Omental fat pad (tissue), 4 donors: ENCODE measurements around the gene SAMD4A. TPM values are rescaled to one million over a fixed set of nuclear protein-coding genes. Genes with fewer than 3 reads are reported as not detected.

Experiments used
- ATAC-seq: fragments of 150-250 bp; one replicate; pipeline ENCODE4 v1.9.1; 2016; ENCODE audit warnings: mild to moderate bottlenecking, moderate library complexity; ENCODE audit not compliant: low FRiP score
- DNase-seq: peaks from one replicate; pipeline ENCODE4 v3.0.0-alpha.2; 2019; ENCODE audit warnings: low spot score
- total RNA-seq, 4 donors: library from RNA; depleted of rRNA; stranded (reverse); fragments of >200 nt; gene quantifications; one replicate each; pipeline ENCODE4 v1.1.0, GENCODE V29; 2016
- TF ChIP-seq, protein P1 (sequence below), 3 donors: fragments of 450-650 bp; IDR thresholded peaks; one replicate each; pipeline ENCODE4 v1.5.1; 2016 to 2017; ENCODE audit warnings: antibody characterized with exemption in 3 of 3, mild to moderate bottlenecking in 3 of 3, moderate library complexity in 2 of 3

SAMD4A gene
- total RNA-seq, 4 donors from 2014 or later: 33.9 to 116 (median 38.3) TPM

- DNase-seq: no peak
- TF ChIP-seq, protein P1, sequence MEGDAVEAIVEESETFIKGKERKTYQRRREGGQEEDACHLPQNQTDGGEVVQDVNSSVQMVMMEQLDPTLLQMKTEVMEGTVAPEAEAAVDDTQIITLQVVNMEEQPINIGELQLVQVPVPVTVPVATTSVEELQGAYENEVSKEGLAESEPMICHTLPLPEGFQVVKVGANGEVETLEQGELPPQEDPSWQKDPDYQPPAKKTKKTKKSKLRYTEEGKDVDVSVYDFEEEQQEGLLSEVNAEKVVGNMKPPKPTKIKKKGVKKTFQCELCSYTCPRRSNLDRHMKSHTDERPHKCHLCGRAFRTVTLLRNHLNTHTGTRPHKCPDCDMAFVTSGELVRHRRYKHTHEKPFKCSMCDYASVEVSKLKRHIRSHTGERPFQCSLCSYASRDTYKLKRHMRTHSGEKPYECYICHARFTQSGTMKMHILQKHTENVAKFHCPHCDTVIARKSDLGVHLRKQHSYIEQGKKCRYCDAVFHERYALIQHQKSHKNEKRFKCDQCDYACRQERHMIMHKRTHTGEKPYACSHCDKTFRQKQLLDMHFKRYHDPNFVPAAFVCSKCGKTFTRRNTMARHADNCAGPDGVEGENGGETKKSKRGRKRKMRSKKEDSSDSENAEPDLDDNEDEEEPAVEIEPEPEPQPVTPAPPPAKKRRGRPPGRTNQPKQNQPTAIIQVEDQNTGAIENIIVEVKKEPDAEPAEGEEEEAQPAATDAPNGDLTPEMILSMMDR (IDR thresholded peaks at IDR 0.05): no peak
- no peak for ATAC-seq
Observed at GRCh38 chr14:54662491-54663133, 95.7 kb downstream of the SAMD4A start.

GRCh38 chr14:54664961-54665360, 98.0 kb downstream of the SAMD4A start:
- TF ChIP-seq, protein P1 (IDR thresholded peaks at IDR 0.05): no peak
- ATAC-seq: no peak
- no peak for DNase-seq

DNA sequence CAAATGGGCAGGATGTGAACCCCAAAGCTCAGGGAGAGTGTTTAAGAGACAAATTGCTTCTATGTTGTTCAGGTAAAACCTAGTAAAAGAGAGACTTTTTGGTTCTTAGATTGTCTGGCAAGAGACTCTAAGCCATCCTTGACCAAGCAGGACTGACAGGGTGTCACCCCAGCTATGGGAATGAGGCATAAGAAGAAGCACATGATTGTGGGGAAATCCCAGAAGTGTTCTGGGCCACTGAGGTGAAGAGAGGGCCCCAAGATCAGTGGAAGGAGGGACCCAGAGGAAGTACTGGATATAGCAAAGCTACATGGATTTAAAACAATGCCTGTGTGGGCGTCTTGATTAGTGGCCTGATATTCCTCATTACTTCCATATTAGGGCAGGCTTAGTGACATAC, 99.0 kb downstream of the SAMD4A start:
- ATAC-seq (peak; percentile 28), DNase-seq (no peak)
- TF ChIP-seq, protein P1 (IDR thresholded peaks at IDR 0.05): no peak

DNA sequence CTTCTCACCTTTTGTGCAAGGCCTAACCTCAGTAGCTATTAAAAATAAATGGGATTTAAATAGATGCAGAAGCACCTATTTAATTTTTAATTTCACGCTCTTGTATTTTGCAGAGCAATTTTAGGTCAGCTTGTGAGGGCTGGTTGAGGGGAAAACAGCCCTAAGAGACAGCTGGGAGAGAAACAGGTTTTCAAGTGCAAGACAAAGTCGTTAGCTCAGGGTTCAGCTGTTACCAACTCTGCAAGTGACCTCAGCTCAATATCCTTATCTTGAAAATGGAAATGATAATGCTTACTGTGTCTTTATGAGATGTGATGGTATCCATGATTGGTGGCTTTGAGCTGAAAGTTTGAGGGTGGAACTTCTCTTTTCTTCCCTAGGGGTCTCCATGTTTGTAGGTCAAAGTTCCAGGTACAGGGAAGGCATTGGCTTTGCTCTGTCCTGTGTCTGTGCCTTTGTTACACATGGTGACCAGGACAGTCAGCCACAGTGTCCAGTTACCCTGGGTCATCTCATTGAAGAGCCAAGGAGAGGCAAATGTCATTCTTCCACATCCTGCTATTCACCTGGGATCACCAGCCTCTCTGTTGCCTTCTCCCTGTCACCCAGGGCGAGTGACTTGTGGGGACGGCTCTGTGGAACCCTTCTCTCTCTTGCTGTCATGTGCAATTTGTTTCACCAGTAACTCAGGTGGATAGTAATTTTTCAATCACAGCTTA, 100.3 kb downstream of the SAMD4A start:
- no peak for DNase-seq
- TF ChIP-seq, protein P1 (IDR thresholded peaks at IDR 0.05): no peak

DNA sequence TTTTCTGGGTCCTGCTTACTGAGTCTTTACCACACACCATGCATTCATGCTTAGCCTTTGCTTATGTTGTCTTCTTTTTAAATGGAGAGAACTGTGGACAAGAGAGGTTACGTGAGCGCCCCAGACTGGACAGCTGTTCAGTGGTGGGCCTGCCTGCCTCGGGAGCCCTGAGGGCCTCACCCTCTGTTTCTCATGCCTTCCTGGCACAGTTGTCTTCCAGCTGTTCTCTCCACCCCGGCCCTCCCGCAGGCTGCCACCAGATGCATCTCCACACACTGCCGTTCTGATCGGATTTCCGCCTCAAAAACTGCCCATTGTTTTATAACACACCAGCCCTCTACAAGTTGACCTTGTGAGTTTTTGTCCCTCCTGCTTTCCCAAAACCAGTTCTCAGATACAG, 100.8 kb downstream of the SAMD4A start:
- DNase-seq: no peak

More for the DNA sequence above, 100.3 kb downstream of the SAMD4A start:
- ATAC-seq: no peak

DNA sequence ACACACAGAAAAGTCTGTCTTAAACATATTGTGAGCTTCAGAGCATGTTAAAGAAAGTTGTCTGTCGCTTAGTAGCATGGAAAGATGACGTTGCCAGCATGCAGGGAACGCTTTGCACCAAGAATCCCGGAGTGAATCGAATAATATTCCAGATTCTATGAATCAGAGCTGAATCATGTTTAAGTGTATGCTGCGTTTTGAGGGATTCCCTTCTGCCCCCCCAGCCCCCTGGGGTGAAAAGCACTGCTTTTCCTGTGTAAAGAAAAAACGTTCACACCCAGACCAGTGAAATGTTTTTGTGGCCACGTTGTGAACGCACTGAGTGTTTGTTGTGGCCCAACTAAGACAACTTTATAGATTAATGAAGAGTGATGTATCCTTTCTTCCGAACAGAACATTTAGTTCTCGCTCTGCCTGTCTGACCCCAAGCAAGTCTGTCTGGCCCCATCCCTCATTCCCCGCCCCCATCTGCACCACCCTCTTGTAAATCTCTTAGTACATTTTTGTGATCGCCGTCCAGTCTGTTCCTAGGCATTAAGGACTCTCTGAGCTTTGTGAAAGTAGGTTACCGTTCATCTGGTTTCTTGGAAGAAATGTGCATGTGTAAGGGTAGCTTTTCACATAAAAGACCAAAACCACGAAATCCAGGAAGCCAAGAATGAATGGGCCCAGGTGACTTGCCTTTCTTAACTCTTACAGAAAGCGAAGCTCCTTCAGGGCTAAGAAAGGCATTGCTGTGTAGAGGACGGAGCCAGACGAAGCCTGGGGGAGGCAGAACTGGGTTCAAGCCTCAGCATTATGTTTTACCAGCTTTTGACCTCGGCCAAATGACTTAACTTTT, 103.0 kb downstream of the SAMD4A start:
- no peak for ATAC-seq
- TF ChIP-seq, protein P1 (IDR thresholded peaks at IDR 0.05): no peak
- DNase-seq: no peak

More for the DNA sequence above, 100.8 kb downstream of the SAMD4A start:
- ATAC-seq: no peak
- TF ChIP-seq, protein P1 (IDR thresholded peaks at IDR 0.05): no peak
